Kidney (tissue), 14 donors: ENCODE results near the gene ZBTB47. TPM values are rescaled to one million over a fixed set of nuclear protein-coding genes. Genes with fewer than 3 reads are reported as not detected.

ENCODE experiments used
- DNase-seq, 5 donors: peaks; one replicate each; pipeline ENCODE4 v3.0.0-alpha.2; 2013 to 2020
- FAIRE-seq: peaks from 2 replicates; lab custom pipeline; 2012; peaks lifted over from hg19 to GRCh38; lab: Jason Lieb, UNC
- H3K27ac ChIP-seq, 2 donors: one replicate each; pipeline ENCODE4 v1.7.0; 2013; ENCODE audit warnings: low read depth in 2 of 2, low read length in 2 of 2, inconsistent platforms in 1 of 2
- H3K27me3 ChIP-seq: one replicate; pipeline ENCODE4 v1.7.1; 2013; ENCODE audit warnings: low read length, inconsistent platforms; ENCODE audit not compliant: control insufficient read depth, insufficient read depth
- H3K36me3 ChIP-seq, 3 donors: one replicate each; pipeline versions ENCODE4 v1.7.0 to v1.7.1; 2013; ENCODE audit warnings: low read length in 3 of 3, control low read depth in 1 of 3, inconsistent platforms in 1 of 3; ENCODE audit not compliant: insufficient read depth in 3 of 3, control insufficient read depth in 2 of 3
- H3K4me1 ChIP-seq, 3 donors: one replicate each; pipeline versions ENCODE4 v1.7.0 to v1.7.1; 2013; ENCODE audit warnings: low read length in 3 of 3, inconsistent platforms in 1 of 3, low read depth in 1 of 3; ENCODE audit not compliant: control insufficient read depth in 2 of 3, insufficient read depth in 2 of 3
- H3K4me3 ChIP-seq, 3 donors: one replicate each; pipeline versions ENCODE4 v1.7.0 to v1.8.1; 2013; ENCODE audit warnings: low read length in 3 of 3, control low read depth in 1 of 3, inconsistent platforms in 1 of 3
- H3K9ac ChIP-seq, 3 donors: one replicate each; pipeline versions ENCODE4 v1.7.0 to v1.7.1; 2013; ENCODE audit warnings: low read length in 3 of 3, control low read depth in 1 of 3, inconsistent platforms in 1 of 3
- H3K9me3 ChIP-seq, 3 donors: one replicate each; pipeline versions ENCODE4 v1.7.0 to v1.7.1; 2013; ENCODE audit warnings: low read length in 3 of 3, control low read depth in 1 of 3, inconsistent platforms in 1 of 3; ENCODE audit not compliant: control insufficient read depth in 2 of 3, insufficient read depth in 1 of 3
- intact Hi-C: fragments of 100-400 bp; cut with DNase I; formaldehyde crosslinking; loops from one replicate; pipeline ENCODE4 v1.11.1; 2022
- polyA plus RNA-seq: library from polyadenylated mRNA; stranded (reverse); fragments of 350-450 nt; fragmentation: Illumina TruSeq; extraction: RNeasy Lipid Tissue Mini Kit (QIAGEN cat#74804); gene quantifications from one replicate; pipeline ENCODE4 v1.2.3, GENCODE V29; 2014; ENCODE audit warnings: low read depth, low replicate concordance; ENCODE audit not compliant: insufficient read depth
- total RNA-seq: library from RNA; stranded (reverse); fragmentation: NEBNext Ultra II Directional; extraction: Animal tissue kit (Norgen Biotek cat#: 25700); gene quantifications from one replicate; pipeline ENCODE4 v1.2.1, GENCODE V29; 2021
- TF ChIP-seq, protein P1 (sequence below): IDR thresholded peaks from 3 replicates; pipeline ENCODE4 v1.5.1; 2012; ENCODE audit warnings: mild to moderate bottlenecking, moderate library complexity, borderline replicate concordance; ENCODE audit not compliant: insufficient read depth; ENCODE audit errors: extremely low read depth
- donor health status: control.
- donor health status: control.
- donor health status: control.
- donor health status: control.
- donor health status: control.
- donor health status: DM: yes; HTN: yes; CAD: no.
- donor health status: Normal renal cell carcinoma (clear cell type).

Gene ZBTB47
- total and polyA plus RNA-seq, 2 donors from 2014 or later: 7.8 to 26.6 TPM

DNA sequence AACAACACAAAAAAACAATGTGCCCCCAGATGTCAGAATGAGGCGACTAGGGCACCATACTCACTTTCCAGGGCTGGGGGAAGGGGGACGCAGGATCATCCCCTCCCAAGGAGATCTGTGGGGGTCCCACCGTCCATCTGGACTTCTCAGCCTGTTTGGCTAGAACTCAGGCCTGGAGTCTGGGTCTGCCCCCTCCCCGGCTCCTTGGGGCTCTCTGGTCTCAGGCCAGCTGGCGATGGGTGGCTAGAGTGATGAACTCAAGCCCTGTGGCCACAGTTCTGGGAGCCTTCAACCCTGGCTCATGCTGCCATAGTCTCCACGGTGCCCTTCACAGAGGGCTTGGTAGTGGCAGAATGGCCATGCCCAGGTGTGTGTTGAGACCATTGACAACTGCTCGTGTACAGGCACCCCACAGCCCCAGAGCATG, 13.6 kb downstream of the ZBTB47 start:
- H3K36me3 ChIP-seq: no peaks in the 10 kb centered on the region
- intact Hi-C loops: no loop called here
- H3K4me3 ChIP-seq: no peak overlapping the region
- TF ChIP-seq, protein P1, sequence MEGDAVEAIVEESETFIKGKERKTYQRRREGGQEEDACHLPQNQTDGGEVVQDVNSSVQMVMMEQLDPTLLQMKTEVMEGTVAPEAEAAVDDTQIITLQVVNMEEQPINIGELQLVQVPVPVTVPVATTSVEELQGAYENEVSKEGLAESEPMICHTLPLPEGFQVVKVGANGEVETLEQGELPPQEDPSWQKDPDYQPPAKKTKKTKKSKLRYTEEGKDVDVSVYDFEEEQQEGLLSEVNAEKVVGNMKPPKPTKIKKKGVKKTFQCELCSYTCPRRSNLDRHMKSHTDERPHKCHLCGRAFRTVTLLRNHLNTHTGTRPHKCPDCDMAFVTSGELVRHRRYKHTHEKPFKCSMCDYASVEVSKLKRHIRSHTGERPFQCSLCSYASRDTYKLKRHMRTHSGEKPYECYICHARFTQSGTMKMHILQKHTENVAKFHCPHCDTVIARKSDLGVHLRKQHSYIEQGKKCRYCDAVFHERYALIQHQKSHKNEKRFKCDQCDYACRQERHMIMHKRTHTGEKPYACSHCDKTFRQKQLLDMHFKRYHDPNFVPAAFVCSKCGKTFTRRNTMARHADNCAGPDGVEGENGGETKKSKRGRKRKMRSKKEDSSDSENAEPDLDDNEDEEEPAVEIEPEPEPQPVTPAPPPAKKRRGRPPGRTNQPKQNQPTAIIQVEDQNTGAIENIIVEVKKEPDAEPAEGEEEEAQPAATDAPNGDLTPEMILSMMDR: no peak
- no peak overlapping the region for H3K9ac ChIP-seq
- no peak for FAIRE-seq
- no peak overlapping the region for H3K27ac ChIP-seq
- H3K9me3 ChIP-seq: no peaks in the 10 kb centered on the region
- no peak for DNase-seq
- peaks cover 0 to 2% (median 0%) of the 10 kb centered on the region in 3 donors for H3K4me1 ChIP-seq
- H3K27me3 ChIP-seq: no peaks in the 10 kb centered on the region

DNA sequence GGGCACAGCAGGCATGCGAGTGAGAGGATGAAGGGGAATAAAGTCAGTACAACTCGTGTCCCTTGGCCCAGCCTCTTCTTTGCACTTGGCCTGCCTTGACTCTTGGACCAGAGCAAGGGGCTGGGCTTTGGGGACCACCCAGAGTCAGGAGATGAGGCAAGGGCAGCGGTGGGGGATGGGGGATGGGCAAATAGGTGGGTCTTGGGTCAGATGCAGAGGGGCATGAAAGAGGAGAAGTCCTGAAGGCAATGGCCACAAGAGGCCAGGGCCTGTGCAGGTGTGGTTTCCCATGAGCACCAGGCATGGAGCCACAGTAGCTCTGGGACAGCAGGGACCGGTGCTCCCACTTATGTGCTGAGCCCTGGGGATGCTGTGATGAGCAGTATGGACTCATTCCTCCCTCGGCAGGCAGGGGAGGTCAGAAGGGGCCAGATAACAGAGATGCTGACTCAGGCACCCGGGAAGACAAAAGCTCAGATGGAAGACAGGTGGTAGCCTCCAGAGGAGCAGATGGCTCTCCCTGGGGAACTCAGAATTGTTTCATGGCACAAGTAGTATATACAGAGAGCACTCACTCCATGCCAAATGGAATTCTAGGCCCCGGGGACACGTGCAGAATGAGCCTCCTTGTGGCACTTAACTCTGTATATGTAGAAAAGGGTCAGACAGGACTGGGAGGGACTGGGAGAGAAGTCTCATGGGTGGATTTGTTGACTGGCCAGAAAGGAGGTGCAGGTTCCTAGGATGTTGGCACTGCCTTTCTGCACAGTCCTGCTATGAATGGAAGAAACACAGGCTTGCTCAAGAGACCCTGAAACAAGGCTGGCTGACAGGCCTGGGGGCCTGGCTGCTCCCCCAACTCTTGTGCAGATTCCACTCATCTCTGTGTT, 14.3 kb downstream of the ZBTB47 start:
- no peak for FAIRE-seq
- Histone ChIP-seq H3K36me3 (no peaks in the 10 kb centered on the region), H3K9me3 (no peaks in the 10 kb centered on the region), H3K9ac (no peak overlapping the region), H3K27me3 (no peaks in the 10 kb centered on the region), H3K4me1 (peaks cover 0 to 2% (median 0%) of the 10 kb centered on the region in 3 donors), H3K4me3 (no peak overlapping the region), H3K27ac (no peak overlapping the region)
- DNase-seq: peak in 1 of 5 donors; percentile 66
- TF ChIP-seq, protein P1: no peak
- intact Hi-C loops: no loop called here

DNA sequence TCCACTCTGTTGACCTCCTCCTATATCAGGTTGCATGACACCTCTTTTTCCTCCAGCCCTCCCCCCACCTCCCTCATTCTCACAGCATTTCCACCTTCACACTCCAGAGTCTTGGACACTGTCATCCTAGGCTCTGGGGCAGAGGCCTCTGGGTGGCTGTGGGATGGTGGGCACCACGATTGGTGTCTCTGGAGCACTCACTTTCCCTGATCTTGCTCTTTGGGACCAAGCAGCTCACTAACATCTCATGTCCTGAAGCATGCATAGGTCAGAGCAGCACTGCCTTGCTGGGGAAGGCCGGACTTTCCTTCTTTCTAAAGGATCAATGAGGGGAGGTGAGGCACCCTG, 14.9 kb downstream of the ZBTB47 start:
- TF ChIP-seq, protein P1: no peak
- Histone ChIP-seq H3K27me3 (no peaks in the 10 kb centered on the region), H3K9ac (no peak overlapping the region), H3K4me3 (no peak overlapping the region), H3K9me3 (no peaks in the 10 kb centered on the region), H3K36me3 (no peaks in the 10 kb centered on the region), H3K4me1 (peaks cover 0 to 2% (median 0%) of the 10 kb centered on the region in 3 donors), H3K27ac (no peak overlapping the region)
- no peak for FAIRE-seq
- intact Hi-C loops: no loop called here
- DNase-seq: no peak
